WI38 (cell line): ENCODE results near the gene CHCHD5.

Experiments
- H3K4me3 ChIP-seq: 2 replicates; pipeline ENCODE4 v1.5.1; 2011; ENCODE audit warnings: low read depth, mild to moderate bottlenecking, control low read depth, low read length
- CTCF ChIP-seq: IDR thresholded peaks from 2 replicates; pipeline ENCODE4 v1.5.1; 2012; ENCODE audit warnings: low read depth, mild to moderate bottlenecking, control low read depth, low read length

CHCHD5 gene

DNA sequence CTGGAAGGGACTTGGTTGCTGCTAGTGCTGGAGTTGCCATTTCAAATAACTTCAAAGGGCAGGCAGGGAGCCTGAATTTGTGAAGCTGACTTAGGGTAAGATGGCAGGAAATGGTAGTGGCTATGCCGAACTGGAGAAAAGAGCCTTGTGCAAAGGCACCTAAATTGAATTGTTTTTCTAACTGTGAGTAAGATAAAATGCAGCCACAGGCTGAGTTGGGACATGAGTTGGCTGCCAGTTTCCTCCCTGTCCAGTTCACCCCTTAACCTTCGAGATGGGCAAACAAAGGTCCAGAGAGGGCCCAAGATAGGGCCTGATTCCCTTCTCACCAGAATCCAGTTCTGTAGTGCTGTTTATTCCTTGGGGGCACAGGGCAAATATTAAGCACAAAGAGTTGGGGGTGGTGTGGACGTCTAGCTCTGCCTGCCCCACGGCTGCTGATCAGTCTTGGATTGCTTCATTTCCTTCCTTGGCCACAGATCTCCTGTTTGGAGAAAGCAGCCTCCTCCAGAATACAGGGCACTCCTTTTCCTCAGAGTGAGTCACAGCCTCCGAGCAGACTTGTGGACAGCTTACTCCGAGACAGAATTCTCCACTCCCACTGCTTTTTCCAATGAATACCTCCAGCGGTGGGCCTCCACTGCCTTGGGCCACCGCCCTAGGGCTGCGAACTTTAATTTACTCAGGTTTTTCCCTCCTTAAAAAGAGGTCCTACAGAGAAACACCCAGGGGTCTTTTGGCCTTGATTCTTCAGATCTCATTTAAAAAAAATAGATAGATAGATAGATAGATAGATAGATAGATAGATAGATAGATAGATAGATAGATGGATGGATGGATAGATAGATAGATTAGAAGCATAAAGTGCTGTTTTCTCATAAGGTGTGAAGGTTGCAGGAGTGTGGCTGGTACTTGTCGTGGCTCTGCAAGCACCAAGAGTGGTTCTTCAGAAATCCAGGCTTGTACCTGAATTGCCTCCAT is 42.9 kb downstream of the CHCHD5 start:
- TF ChIP-seq CTCF, result no peak
- peak overlapping the region; percentile 34 for H3K4me3 ChIP-seq

- H3K4me3 ChIP-seq, result no peak overlapping the region
- TF ChIP-seq CTCF, result no peak
These were observed 44.8 kb downstream of the CHCHD5 start for GRCh38 chr2:112629224-112629623.

DNA sequence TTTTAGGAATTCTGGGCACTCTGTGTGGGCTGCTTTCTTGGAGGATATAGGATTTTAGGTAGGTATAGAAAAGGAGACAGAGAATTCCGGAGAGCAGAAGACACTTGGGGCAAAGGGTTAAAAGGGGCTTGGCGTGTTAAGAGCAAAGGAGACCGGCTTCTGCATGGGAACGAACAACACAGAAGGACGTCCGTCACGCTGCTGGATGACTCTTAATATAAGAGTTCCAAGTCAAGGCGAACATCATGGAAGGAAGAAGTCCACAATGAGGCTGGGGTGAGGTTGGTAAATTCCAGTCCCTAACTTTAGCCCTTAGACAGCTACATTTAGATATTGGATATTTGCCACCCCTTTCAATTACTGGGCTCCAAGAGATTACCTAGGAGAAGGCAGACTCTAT is 45.4 kb downstream of the CHCHD5 start:
- H3K4me3 ChIP-seq, result no peak overlapping the region
- TF ChIP-seq CTCF, result no peak

GRCh38 chr2:112630268-112630667 is 45.9 kb downstream of the CHCHD5 start:
- no peak for TF ChIP-seq CTCF
- H3K4me3 ChIP-seq, result no peak overlapping the region

DNA sequence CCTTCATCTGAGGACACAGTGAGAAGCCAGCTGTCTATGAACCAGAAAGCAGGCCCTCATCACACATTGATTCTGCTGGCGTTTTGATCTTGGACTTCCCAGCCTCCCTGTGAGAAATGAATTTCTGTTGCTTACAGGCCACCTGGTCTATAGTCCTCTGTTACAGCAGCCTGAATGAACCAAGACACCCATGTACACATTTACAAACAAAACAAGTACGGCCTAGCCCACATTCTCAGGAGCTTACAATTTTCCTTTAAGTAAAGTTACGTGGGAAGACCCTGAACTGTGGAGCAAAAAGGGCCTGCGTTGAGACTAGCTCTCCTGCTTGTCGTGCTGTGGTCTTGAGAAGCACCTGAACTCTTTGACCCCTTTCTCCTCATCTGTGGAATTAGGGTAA is 49.3 kb downstream of the CHCHD5 start:
- no peak for TF ChIP-seq CTCF

GRCh38 chr2:112634153-112634873 is 49.9 kb downstream of the CHCHD5 start:
- no peak overlapping the region for H3K4me3 ChIP-seq
- TF ChIP-seq CTCF, result no peak

More for the DNA sequence above, 49.3 kb downstream of the CHCHD5 start:
- H3K4me3 ChIP-seq, result no peak overlapping the region

- TF ChIP-seq CTCF, result no peak
- no peak overlapping the region for H3K4me3 ChIP-seq
These were observed 50.4 kb downstream of the CHCHD5 start for GRCh38 chr2:112634874-112635157.
